Stimulated activated CD8-positive, alpha-beta memory T cell treated with anti-CD3 and anti-CD28 coated beads, Interleukin-4, amount 100 ng/mL, for 4 hours (primary cell): Measurements from ENCODE around the gene COBL.

Experiments used
- DNase-seq, 2 donors: peaks; one replicate each; pipeline ENCODE4 v3.0.0-alpha.2; 2020; ENCODE audit warnings: low read depth in 2 of 2, low spot score in 1 of 2

The COBL gene

GRCh38 chr7:51278797-51279196 is 37.8 kb downstream of the COBL start:
- DNase-seq = no peak

- DNase-seq = no peak
These were observed 39.6 kb downstream of the COBL start for GRCh38 chr7:51276967-51277366.

GRCh38 chr7:51276091-51276605 is 40.5 kb downstream of the COBL start:
- DNase-seq = no peak

GRCh38 chr7:51275532-51275931 is 41.1 kb downstream of the COBL start:
- DNase-seq = no peak

GRCh38 chr7:51274955-51275354 is 41.7 kb downstream of the COBL start:
- no peak for DNase-seq

- DNase-seq = no peak
These were observed 42.6 kb downstream of the COBL start for GRCh38 chr7:51274001-51274400.

- no peak for DNase-seq
These were observed 43.2 kb downstream of the COBL start for GRCh38 chr7:51273360-51273759.

- no peak for DNase-seq
These were observed 45.6 kb downstream of the COBL start for GRCh38 chr7:51270965-51271364.

- no peak for DNase-seq
These were observed 46.7 kb downstream of the COBL start for GRCh38 chr7:51269911-51270310.

- DNase-seq = no peak
These were observed 47.3 kb downstream of the COBL start for GRCh38 chr7:51269321-51269720.

GRCh38 chr7:51268859-51269258 is 47.8 kb downstream of the COBL start:
- DNase-seq = no peak

GRCh38 chr7:51267169-51267568 is 49.4 kb downstream of the COBL start:
- DNase-seq = no peak

- no peak for DNase-seq
These were observed 51.3 kb downstream of the COBL start for GRCh38 chr7:51265066-51265907.

GRCh38 chr7:51263631-51264484 is 52.8 kb downstream of the COBL start:
- DNase-seq = no peak

GRCh38 chr7:51262796-51263531 is 53.6 kb downstream of the COBL start:
- DNase-seq = no peak

GRCh38 chr7:51261950-51262795 is 54.4 kb downstream of the COBL start:
- no peak for DNase-seq

GRCh38 chr7:51261117-51261835 is 55.3 kb downstream of the COBL start:
- no peak for DNase-seq

- no peak for DNase-seq
These were observed 56.1 kb downstream of the COBL start for GRCh38 chr7:51260516-51260915.

- DNase-seq = no peak
These were observed 56.8 kb downstream of the COBL start for GRCh38 chr7:51259766-51260165.

GRCh38 chr7:51256916-51257315 is 59.7 kb downstream of the COBL start:
- no peak for DNase-seq
